NCI-H460 (cell line): ENCODE measurements around the gene BBOF1. TPM values are rescaled to one million over a fixed set of nuclear protein-coding genes. Genes with fewer than 3 reads are reported as not detected.

Experiments
- DNase-seq: peaks from one replicate; pipeline ENCODE4 v3.0.0-alpha.2; 2016; ENCODE audit warnings: low read depth; ENCODE audit errors: extremely low read depth
- total RNA-seq: library from RNA; depleted of rRNA; stranded (reverse); fragments of >200 nt; shearing (Covaris generic); gene quantifications from 2 replicates; pipeline ENCODE4 v1.2.3, GENCODE V29; 2014

BBOF1 gene
- total RNA-seq, 1 experiment from 2014 or later = 2.8 TPM

- DNase-seq = no peak
Measured at GRCh38 chr14:74019408-74020137, 424 bp downstream of the BBOF1 start.

GRCh38 chr14:74022346-74022745 is 3.2 kb downstream of the BBOF1 start:
- no peak for DNase-seq

GRCh38 chr14:74029136-74029535 is 10.0 kb downstream of the BBOF1 start:
- DNase-seq = no peak

GRCh38 chr14:74034572-74034971 is 15.4 kb downstream of the BBOF1 start:
- DNase-seq = no peak

GRCh38 chr14:74035556-74035955 is 16.4 kb downstream of the BBOF1 start:
- no peak for DNase-seq

GRCh38 chr14:74038020-74038859 is 19.1 kb downstream of the BBOF1 start:
- DNase-seq = peak; percentile 65

GRCh38 chr14:74042296-74042695 is 23.1 kb downstream of the BBOF1 start:
- DNase-seq = no peak

- no peak for DNase-seq
Measured at GRCh38 chr14:74045522-74045921, 26.4 kb downstream of the BBOF1 start.

- no peak for DNase-seq
Measured at GRCh38 chr14:74048281-74048680, 29.1 kb downstream of the BBOF1 start.

- no peak for DNase-seq
Measured at GRCh38 chr14:74049876-74050495, 30.8 kb downstream of the BBOF1 start.

- DNase-seq = no peak
Measured at GRCh38 chr14:74062809-74063150, 43.6 kb downstream of the BBOF1 start.

GRCh38 chr14:74064426-74064825 is 45.3 kb downstream of the BBOF1 start:
- no peak for DNase-seq

GRCh38 chr14:74064883-74065282 is 45.7 kb downstream of the BBOF1 start:
- no peak for DNase-seq

GRCh38 chr14:74065746-74066575 is 46.8 kb downstream of the BBOF1 start:
- DNase-seq = no peak

GRCh38 chr14:74077401-74077800 is 58.3 kb downstream of the BBOF1 start:
- no peak for DNase-seq

- no peak for DNase-seq
Measured at GRCh38 chr14:74080820-74081460, 61.8 kb downstream of the BBOF1 start.

- DNase-seq = no peak
Measured at GRCh38 chr14:74081491-74081890, 62.3 kb downstream of the BBOF1 start.

- DNase-seq = no peak
Measured at GRCh38 chr14:74083161-74083560, 64.0 kb downstream of the BBOF1 start.

GRCh38 chr14:74083784-74084276 is 64.7 kb downstream of the BBOF1 start:
- no peak for DNase-seq
